HepG2 (cell line): ENCODE results near the gene DTYMK. TPM values are rescaled to one million over a fixed set of nuclear protein-coding genes. Genes with fewer than 3 reads are reported as not detected.
A peak's percentile ranks its signal among the peaks of the same experiment; 100 is the strongest.

Source experiments
- ATAC-seq: fragments of 200-7000 bp; cut with Tn5 transposase; 3 replicates; pipeline ENCODE4 v1.9.1; 2020; ENCODE audit warnings: mild to moderate bottlenecking, moderate library complexity
- BruUV-seq: library from RNA; stranded (reverse); fragments of 400-500 nt; replicated peaks from 2 replicates; lab custom pipeline; 2021; lab: Mats Ljungman, UMichigan
- CTCF ChIA-PET: fragments of 300-600 bp; formaldehyde crosslinking; extraction: SDS; loops from one replicate; lab custom pipeline; 2021; ENCODE audit warnings: low total read pairs, inconsistent platforms, low intra/inter-chr PET ratio; lab: Yijun Ruan, JAX
- POLR2A ChIA-PET: fragments of 350-600 bp; sonication (Branson Sonifier 250); formaldehyde crosslinking; loops from one replicate; lab custom pipeline; 2020; ENCODE audit warnings: antibody characterized with exemption, inconsistent platforms; lab: Yijun Ruan, JAX
- DNase-seq: peaks from one replicate; pipeline ENCODE4 v3.0.0-alpha.2; 2015; ENCODE audit warnings: low spot score
- FAIRE-seq: peaks from 3 replicates; lab custom pipeline; 2011; peaks lifted over from hg19 to GRCh38; lab: Jason Lieb, UNC
- H2AFZ ChIP-seq: one replicate; pipeline ENCODE4 v1.6.1; 2011; ENCODE audit warnings: low read length, inconsistent platforms
- H3K27ac ChIP-seq: fragments of 300-600 bp; 3 replicates; pipeline ENCODE4 v1.8.0; 2011; ENCODE audit warnings: mixed run types, mild to moderate bottlenecking, mixed read lengths, low read length, inconsistent platforms; ENCODE audit not compliant: insufficient read depth; ENCODE audit errors: extremely low read length
- H3K27me3 ChIP-seq, 2 experiments: fragments of 200-600 bp in 1 of 2; 2 replicates in 1 of 2; 3 replicates in 1 of 2; pipeline versions ENCODE4 v1.6.0 to v1.8.0; 2011; ENCODE audit warnings: low read length in 2 of 2, mild to moderate bottlenecking in 2 of 2, moderate library complexity in 2 of 2, inconsistent platforms in 1 of 2; ENCODE audit not compliant: insufficient read depth in 2 of 2, control insufficient read depth in 1 of 2
- H3K36me3 ChIP-seq, 2 experiments: fragments of 200-600 bp in 1 of 2; replicated peaks in 1 of 2; 2 replicates in 1 of 2; 3 replicates in 1 of 2; pipeline versions ENCODE4 v1.5.1 to v1.8.0; 2011; ENCODE audit warnings: low read length in 2 of 2, inconsistent platforms in 1 of 2; ENCODE audit not compliant: insufficient read depth in 2 of 2, control insufficient read depth in 1 of 2
- H3K4me1 ChIP-seq: 2 replicates; pipeline ENCODE4 v1.5.1; 2012; ENCODE audit warnings: low read length, inconsistent platforms; ENCODE audit not compliant: insufficient read depth
- H3K4me2 ChIP-seq: 2 replicates; pipeline ENCODE4 v1.6.0; 2011; ENCODE audit warnings: low read depth, low read length, inconsistent platforms
- H3K4me3 ChIP-seq, 3 experiments: fragments of 200-600 bp in 1 of 3; sonication (generic), shearing (Covaris generic) in 1 of 3; replicated peaks in 1 of 3; 2 replicates each; pipeline ENCODE4 v1.5.1; 2011 to 2016; ENCODE audit warnings: low read length in 3 of 3, inconsistent platforms in 2 of 3, low read depth in 2 of 3, mild to moderate bottlenecking in 2 of 3, control low read depth in 1 of 3, mixed read lengths in 1 of 3; ENCODE audit not compliant: insufficient read depth in 1 of 3
- H3K79me2 ChIP-seq: one replicate; pipeline ENCODE4 v1.6.1; 2011; ENCODE audit warnings: low read length, inconsistent platforms; ENCODE audit not compliant: insufficient read depth
- H3K9ac ChIP-seq: 2 replicates; pipeline ENCODE4 v1.6.0; 2011; ENCODE audit warnings: mild to moderate bottlenecking, low read depth, low read length, inconsistent platforms; ENCODE audit not compliant: insufficient read depth
- H3K9me3 ChIP-seq: 2 replicates; pipeline ENCODE4 v1.5.1; 2012; ENCODE audit warnings: mild to moderate bottlenecking, low read length
- H4K20me1 ChIP-seq: 2 replicates; pipeline ENCODE4 v1.6.0; 2011; ENCODE audit warnings: inconsistent platforms, mild to moderate bottlenecking, low read length, moderate library complexity; ENCODE audit not compliant: insufficient read depth
- AGO2 ChIP-seq: fragments of 200-400 bp; formaldehyde crosslinking; optimal IDR thresholded peaks from 2 replicates; pipeline ENCODE3; 2017; ENCODE audit warnings: mild to moderate bottlenecking, low read depth, low read length, moderate library complexity
- DZIP1 ChIP-seq: sonication (generic); formaldehyde crosslinking; IDR thresholded peaks from 2 replicates; pipeline ENCODE4 v1.5.0; 2020; ENCODE audit warnings: mild to moderate bottlenecking, missing genetic modification reagents
- NFYB ChIP-seq: sonication (generic); formaldehyde crosslinking; IDR thresholded peaks from 2 replicates; pipeline ENCODE4 v1.4.0; 2020; ENCODE audit warnings: missing genetic modification reagents
- POLR2G ChIP-seq: fragments of 200-400 bp; formaldehyde crosslinking; IDR thresholded peaks from 2 replicates; pipeline ENCODE4 v1.6.1; 2018; ENCODE audit warnings: mild to moderate bottlenecking, low read depth, low read length, moderate library complexity
- RFX1 ChIP-seq: fragments of 450-650 bp; IDR thresholded peaks from 2 replicates; pipeline ENCODE4 v1.6.1; 2017
- ZFP62 ChIP-seq: sonication (generic); formaldehyde crosslinking; IDR thresholded peaks from 2 replicates; pipeline ENCODE4 v1.4.0; 2020; ENCODE audit warnings: missing genetic modification reagents
- ZNF430 ChIP-seq: sonication (generic); formaldehyde crosslinking; IDR thresholded peaks from 2 replicates; pipeline ENCODE4 v1.9.0; 2021; ENCODE audit warnings: mild to moderate bottlenecking, missing genetic modification reagents
- WGBS: methylation state at CpG from one replicate; pipeline ENCODE4 v1.1.6; 2017; ENCODE audit warnings: low lambda C conversion rate; 5-methylcytosine and 5-hydroxymethylcytosine counted together
- in situ Hi-C: cut with HindIII; loops from 2 replicates; pipeline ENCODE4 v1.10.0; 2017; ENCODE audit warnings: low pct_unique_long_range_greater_than_20kb; ENCODE audit not compliant: extremely low pct_ligation_motif_present
- intact Hi-C: fragments of 100-400 bp; cut with micrococcal nuclease; formaldehyde crosslinking; loops from one replicate; pipeline ENCODE4 v1.10.0; 2022; ENCODE audit not compliant: unreplicated experiment
- polyA plus RNA-seq, 8 experiments: library from polyadenylated mRNA; depleted of rRNA in 3 of 8; stranded (reverse) in 7 of 8; unstranded in 1 of 8; fragments of >200 nt; fragmentation: Illumina TruSeq in 4 of 8; extraction: Trizol in 4 of 8; gene quantifications; 2 replicates each; pipeline versions ENCODE4 v1.2.1 to v1.2.3, GENCODE V29; 2011 to 2016; ENCODE audit warnings: low read depth in 4 of 8, missing spikeins in 1 of 8, mixed read lengths in 1 of 8; ENCODE audit not compliant: insufficient read depth in 1 of 8
- total RNA-seq, 5 experiments: library from RNA; depleted of rRNA; stranded (reverse); fragments of >200 nt; fragmentation: Illumina TruSeq; extraction: Trizol; gene quantifications; 2 replicates each; pipeline ENCODE4 v1.2.3, GENCODE V29; 2016; ENCODE audit warnings: low read depth in 1 of 5
- TF ChIP-seq, protein P1 (sequence below): IDR thresholded peaks from 2 replicates; pipeline ENCODE4 v1.6.1; 2012; ENCODE audit warnings: low read length, improper control_type of control experiment
- TF ChIP-seq, protein P2 (sequence below): sonication (generic); formaldehyde crosslinking; IDR thresholded peaks from 2 replicates; pipeline ENCODE4 v1.8.1; 2023; ENCODE audit warnings: mild to moderate bottlenecking, missing genetic modification reagents, borderline replicate concordance

The DTYMK gene
- total and polyA plus RNA-seq, 2 of the 13 experiments (the other 11 are each of a cell fraction or from before 2014, with no cell fraction given) = 57.5 to 134 TPM

DNA sequence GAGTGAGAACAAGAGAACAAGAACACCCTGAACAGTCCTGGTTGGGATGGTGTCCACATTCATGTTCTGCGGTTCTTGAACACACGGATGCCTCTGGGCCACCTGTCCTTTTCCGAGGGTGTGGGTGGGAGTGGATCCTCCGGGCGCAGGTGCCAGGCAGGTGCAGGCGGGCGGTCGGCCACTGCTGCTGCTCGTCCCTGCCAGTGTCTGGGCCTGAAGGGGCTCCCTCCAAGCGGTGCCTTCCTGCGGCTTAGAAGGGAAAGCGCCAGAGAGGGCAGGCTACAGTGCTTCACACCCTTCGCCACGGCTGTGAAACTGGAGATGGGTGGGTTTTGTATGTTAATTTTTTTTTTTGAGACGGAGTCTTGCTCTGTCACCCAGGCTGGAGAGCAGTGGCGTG, 39.8 kb upstream of the DTYMK start:
- Histone ChIP-seq H4K20me1 (no peaks in the 10 kb centered on the region), H3K27ac (no peak overlapping the region), H3K4me2 (no peak overlapping the region), H3K4me1 (no peaks in the 10 kb centered on the region), H3K79me2 (no peaks in the 10 kb centered on the region), H3K9me3 (no peaks in the 10 kb centered on the region), H2AFZ (no peak overlapping the region)
- FAIRE-seq (no peak), ATAC-seq (no peak)
- no TSS peak for BruUV-seq
- TF ChIP-seq NFYB (CRISPR knock-in tag) (no peak), AGO2 (peak; percentile 84), POLR2G (0 out of 2 replicates have a peak, but pooled peaks have one; percentile 29)
- TF ChIP-seq, all 625 proteins: peak for 2
- no peak for DNase-seq
- peaks cover 13 to 21% of the 10 kb centered on the region in 2 experiments; a peak in 4 of 5 replicates for H3K36me3 ChIP-seq
- intact Hi-C loops = no loop called here
- H3K4me3 ChIP-seq = no peak overlapping the region
- H3K9ac ChIP-seq = no peak overlapping the region
- no peaks in the 10 kb centered on the region for H3K27me3 ChIP-seq
- CTCF ChIA-PET = no interaction called here
- 96% methylated on average over 11 of the region's 16 CpGs for WGBS
- in situ Hi-C loops = no loop called here
- POLR2A ChIA-PET = interaction anchor here (1.6 to 1.8 kb wide), 2 partner anchors 8 to 25 kb away, joined by 5 to 13 read pairs; partner anchors contain the start of genes D2HGDH and ING5

- ATAC-seq (no peak), FAIRE-seq (no peak), DNase-seq (no peak)
- Histone ChIP-seq H3K4me3 (no peak overlapping the region), H3K4me1 (no peaks in the 10 kb centered on the region), H3K79me2 (no peaks in the 10 kb centered on the region), H3K4me2 (no peak overlapping the region), H3K36me3 (peaks cover 25 to 33% of the 10 kb centered on the region in 2 experiments), H3K9ac (no peak overlapping the region), H3K27me3 (no peaks in the 10 kb centered on the region), H3K9me3 (no peaks in the 10 kb centered on the region), H4K20me1 (no peaks in the 10 kb centered on the region), H3K27ac (no peak overlapping the region), H2AFZ (no peak overlapping the region)
- CTCF ChIA-PET = no interaction called here
- intact Hi-C loops (no loop called here), in situ Hi-C loops (no loop called here)
- POLR2A ChIA-PET = interaction anchor here (1.5 to 1.8 kb wide), 3 partner anchors 9 to 39 kb away, joined by 5 to 13 read pairs (median 5); partner anchors contain the start of genes D2HGDH, DTYMK and ING5
- BruUV-seq = no TSS peak
- 97% methylated on average over 76 of the region's 76 CpGs for WGBS
- TF ChIP-seq DZIP1 (CRISPR knock-in tag) = 0 out of 2 replicates have a peak, but pooled peaks have one; percentile 4
- TF ChIP-seq, protein P1, sequence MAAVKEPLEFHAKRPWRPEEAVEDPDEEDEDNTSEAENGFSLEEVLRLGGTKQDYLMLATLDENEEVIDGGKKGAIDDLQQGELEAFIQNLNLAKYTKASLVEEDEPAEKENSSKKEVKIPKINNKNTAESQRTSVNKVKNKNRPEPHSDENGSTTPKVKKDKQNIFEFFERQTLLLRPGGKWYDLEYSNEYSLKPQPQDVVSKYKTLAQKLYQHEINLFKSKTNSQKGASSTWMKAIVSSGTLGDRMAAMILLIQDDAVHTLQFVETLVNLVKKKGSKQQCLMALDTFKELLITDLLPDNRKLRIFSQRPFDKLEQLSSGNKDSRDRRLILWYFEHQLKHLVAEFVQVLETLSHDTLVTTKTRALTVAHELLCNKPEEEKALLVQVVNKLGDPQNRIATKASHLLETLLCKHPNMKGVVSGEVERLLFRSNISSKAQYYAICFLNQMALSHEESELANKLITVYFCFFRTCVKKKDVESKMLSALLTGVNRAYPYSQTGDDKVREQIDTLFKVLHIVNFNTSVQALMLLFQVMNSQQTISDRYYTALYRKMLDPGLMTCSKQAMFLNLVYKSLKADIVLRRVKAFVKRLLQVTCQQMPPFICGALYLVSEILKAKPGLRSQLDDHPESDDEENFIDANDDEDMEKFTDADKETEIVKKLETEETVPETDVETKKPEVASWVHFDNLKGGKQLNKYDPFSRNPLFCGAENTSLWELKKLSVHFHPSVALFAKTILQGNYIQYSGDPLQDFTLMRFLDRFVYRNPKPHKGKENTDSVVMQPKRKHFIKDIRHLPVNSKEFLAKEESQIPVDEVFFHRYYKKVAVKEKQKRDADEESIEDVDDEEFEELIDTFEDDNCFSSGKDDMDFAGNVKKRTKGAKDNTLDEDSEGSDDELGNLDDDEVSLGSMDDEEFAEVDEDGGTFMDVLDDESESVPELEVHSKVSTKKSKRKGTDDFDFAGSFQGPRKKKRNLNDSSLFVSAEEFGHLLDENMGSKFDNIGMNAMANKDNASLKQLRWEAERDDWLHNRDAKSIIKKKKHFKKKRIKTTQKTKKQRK = no peak
- peak; percentile 52 for TF ChIP-seq AGO2
- no peak for TF ChIP-seq ZNF430
- TF ChIP-seq, protein P2, sequence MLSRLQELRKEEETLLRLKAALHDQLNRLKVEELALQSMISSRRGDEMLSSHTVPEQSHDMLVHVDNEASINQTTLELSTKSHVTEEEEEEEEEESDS (CRISPR knock-in tag) = no peak
- TF ChIP-seq POLR2G = peak; percentile 36; the same call in 1 of the 2 replicates
- TF ChIP-seq ZFP62 = no peak
- no peak for TF ChIP-seq RFX1
These were observed 38.6 kb upstream of the DTYMK start for GRCh38 chr2:241724975-241725870.
